Mucosa of gallbladder (tissue), 1 donor: Measurements from ENCODE around the gene TMEM219. TPM values are rescaled to one million over a fixed set of nuclear protein-coding genes. Genes with fewer than 3 reads are reported as not detected.
A peak's percentile ranks its signal among the peaks of the same experiment; 100 is the strongest.
"Not testable (repeated sequence)": the region's sequence is repeated elsewhere in the genome, so short reads cannot be mapped to it uniquely, and the experiment has no call there.

ENCODE experiments used
- DNase-seq: peaks from one replicate; pipeline ENCODE4 v3.0.0-alpha.2; 2020; ENCODE audit warnings: low spot score
- total RNA-seq: library from RNA; stranded (reverse); gene quantifications from one replicate; pipeline ENCODE4 v1.2.1, GENCODE V29; 2021
- donor health status: DM: no; HTN: no; CAD: no.

TMEM219 gene
- total RNA-seq, 1 donor from 2014 or later: 167 TPM

DNA sequence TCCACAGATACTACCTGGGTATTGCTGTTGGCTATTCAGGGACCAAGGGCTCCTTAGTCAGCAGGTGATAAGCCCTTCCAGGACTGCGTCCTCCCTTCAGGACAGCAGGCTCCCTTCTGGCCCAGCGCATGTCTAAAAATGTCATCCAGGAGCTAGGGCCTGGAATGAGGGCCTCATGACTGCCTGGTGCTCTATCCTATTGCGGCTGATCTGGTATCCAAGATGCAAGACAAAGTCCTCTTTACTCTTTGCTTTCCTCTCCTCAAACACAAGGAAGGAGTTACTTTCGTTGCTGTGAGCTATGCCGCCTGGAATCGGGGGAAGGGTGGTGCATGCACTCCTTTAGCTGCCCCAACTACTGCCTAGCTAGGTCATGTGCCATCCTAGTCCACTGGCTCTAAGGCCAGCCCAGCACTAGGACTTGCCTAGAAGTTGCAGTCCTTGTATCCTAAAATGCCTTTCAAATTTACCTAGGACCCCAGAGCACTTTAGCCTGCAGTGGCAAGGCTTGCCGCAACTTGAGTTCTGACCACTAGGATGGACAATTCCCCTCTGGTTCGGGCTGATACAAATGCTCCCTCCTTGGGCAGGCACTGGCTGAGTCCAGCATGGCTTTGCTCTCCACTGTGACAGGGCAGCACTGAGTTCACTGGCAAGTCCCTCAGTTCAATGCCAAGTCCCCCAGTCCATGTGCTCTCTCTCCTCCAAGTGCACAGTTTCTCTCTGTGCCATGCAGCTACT, 10.1 kb upstream of the TMEM219 start:
- DNase-seq: no peak

DNA sequence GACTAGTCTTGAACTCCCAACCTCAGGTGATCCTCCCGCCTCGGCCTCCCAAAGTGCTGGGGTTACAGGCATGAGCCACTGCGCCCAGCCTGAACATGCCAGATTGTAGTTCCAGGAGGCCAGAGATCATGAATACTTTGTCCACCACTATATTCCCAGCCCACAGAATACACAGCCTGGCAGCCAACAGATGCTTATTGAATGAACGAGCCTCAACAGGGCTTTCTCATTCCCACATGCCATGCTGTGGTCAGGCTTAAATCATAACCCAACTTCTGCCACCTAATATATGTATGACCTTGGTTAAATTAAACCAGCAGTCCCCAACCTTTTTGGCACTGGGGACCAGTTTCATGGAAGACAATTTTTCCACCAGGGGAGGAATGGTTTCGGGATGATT, 3.1 kb upstream of the TMEM219 start:
- DNase-seq: no peak

DNA sequence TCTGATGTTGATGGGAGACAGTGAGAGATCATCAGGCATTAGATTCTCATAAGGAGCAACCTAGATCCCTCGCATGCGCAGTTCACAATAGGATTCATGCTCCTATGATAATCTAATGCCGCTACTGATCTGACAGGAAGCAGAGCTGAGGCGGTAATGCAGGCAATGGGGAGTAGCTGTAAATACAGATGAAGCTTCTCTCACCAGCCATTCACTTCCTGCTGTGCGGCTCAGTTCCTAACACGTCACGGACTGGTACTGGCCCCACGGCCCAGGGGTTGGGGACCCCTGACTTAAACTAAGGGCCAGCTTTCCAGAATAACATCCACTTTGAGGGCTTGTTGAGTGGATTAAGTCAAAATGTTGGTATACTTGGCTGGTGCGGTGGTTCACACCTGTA, 2.6 kb upstream of the TMEM219 start:
- DNase-seq: no peak

DNA sequence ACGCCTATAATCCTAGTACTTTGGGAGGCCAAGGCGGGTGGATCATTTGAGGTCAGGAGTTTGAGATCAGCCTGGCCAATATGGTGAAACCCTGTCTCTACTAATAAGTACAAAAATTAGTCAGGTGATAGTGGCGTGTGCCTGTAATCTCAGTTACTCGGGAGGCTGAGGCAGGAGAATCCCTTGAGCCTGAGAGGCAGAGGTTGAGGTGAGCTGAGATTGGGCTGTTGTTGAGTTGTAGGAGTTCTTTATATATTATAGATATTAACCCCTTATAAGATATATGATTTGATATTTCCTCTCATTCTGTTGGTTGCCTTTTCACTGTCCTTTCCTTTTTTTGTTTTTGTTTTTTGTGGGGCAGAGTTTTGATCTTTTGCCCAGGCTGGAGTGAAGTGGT, 2.1 kb upstream of the TMEM219 start:
- DNase-seq: not testable (repeated sequence)

DNA sequence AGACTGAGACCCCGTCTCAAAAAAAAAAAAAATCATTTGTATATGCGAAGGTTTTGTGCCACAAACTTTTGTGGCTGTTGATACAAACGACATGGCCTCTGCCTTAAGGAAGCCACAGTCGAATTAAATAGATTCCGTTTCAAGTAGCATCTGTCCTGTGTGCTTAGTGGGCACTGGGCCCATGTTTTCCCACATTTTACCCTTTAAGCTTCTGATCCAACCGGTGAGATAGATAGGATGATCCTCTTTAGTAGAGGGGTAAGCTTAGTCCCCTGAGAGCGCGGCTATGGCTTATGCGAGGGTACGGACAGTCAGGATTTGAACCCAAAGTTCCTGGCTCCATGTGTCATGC, 776 bp upstream of the TMEM219 start:
- DNase-seq: no peak

DNA sequence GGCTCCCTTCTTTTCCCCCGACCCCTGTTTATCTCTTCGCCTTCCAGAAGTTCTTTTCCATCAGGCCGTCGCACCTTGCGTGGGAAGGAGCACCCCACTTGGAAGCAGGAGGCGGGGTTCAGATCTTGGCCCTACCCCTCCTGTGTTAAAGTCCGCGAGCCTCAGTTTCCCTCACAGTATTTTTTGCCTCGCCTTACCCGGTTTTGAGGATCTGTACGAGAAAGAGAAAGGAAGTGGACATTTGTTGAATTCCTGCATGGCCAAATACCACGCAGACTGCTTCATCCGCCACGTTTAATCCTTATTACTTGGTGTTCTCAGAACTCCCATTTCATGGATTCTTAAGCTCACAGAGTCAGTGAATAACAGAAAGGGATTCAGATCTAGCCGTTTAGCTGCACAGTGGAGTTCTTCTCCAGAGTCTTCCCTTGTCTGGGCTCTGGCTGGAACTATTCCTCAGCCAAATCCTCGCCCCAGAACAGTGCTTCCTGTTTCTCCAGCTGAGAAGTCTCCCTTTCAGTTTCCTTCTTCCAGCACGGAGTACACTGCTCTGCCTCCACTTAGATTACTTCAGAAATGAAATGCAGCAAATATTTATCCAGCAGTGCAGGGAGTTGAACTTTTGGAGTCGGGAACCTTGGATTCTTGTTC, 590 bp downstream of the TMEM219 start:
- no peak for DNase-seq

DNA sequence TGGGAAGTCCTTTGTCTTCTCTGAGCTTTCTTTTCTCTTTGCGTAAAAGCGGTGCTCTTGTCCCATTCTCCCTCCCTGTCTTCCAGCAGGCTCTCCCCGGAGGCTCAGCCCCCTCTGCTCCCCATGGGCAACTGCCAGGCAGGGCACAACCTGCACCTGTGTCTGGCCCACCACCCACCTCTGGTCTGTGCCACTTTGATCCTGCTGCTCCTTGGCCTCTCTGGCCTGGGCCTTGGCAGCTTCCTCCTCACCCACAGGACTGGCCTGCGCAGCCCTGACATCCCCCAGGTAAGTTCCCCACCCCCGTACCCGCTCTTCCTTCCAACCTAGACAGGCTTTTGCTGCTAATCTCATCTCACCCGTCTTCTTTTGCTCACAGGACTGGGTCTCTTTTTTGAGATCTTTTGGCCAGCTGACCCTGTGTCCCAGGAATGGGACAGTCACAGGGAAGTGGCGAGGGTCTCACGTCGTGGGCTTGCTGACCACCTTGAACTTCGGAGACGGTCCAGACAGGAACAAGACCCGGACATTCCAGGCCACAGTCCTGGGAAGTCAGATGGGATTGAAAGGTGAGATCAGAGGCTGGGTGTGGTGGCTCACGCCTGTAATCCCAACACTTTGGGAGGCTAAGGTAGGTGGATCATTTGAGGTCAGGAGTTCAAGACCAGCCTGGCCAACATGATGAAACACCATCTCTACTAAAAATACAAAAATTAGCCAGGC, 1.3 kb downstream of the TMEM219 start:
- no peak for DNase-seq

DNA sequence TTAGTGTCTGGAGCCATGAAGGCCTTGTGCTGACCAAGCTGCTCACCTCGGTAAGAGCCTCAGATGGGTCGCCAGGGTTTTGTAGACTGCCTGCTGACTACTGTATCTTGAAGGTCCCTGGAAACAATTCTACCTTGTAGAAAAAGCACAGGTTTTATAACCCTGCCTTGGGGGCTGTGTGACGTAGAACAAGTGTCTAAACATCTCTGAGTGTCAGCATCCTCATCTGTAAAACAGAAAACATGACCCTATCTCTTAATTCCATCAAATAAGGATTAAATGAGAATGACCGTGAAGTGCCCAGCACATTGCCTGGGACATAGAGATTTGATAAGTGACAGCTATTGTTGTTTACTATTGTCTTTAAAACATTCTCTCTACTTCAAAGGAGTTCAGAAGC, 6.3 kb downstream of the TMEM219 start:
- no peak for DNase-seq

DNA sequence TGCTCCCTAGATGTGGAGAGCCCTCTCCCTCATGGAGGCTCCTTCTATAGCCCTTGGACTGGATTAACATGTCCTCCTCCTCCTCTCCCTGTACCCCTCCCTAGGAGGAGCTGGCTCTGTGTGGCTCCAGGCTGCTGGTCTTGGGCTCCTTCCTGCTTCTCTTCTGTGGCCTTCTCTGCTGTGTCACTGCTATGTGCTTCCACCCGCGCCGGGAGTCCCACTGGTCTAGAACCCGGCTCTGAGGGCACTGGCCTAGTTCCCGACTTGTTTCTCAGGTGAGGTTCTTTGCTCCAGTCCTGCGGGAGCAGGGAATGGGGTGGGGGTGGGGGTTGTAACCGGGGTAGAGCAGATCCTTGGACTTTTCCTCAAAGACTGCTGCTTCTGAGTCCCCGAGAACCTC, 9.4 kb downstream of the TMEM219 start:
- no peak for DNase-seq

DNA sequence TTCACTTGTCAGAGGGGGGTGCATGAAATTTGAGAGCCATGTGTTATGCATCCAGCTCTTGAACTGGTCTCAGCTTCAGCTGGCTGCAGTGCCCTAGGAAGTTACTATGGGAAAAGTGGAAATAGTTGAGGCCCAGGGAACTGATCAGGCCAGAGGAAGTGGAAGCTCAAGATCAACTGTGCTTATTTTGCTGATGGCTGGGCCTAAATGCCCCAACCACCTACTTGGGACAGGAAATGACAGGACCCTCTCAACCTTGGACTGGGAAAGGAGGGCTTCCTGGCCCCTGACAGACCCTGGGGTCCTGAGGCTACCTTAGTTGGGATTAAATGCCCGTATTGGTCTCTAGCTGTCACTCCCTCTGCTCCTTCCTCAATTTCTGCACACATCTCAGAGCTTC, 10.6 kb downstream of the TMEM219 start:
- DNase-seq: no peak

DNA sequence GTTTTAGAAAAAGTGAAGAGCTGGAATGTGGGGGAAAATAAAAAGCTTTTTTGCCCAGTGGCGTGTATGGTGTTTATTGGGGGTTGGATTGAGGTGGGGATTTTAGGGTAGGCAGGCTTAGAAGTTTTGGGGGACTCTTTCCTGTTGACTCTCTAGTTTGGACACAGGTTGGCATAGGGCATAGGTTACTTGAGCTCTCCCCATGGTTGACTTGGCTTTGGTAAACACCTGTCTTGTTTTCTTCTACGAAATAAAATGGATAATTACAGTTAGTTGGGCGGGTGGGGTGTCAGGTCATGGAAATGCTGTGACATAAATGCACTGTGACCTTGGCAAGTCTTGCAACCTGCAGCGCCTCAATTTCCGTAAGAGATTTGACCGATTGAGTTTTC, 11.1 kb downstream of the TMEM219 start:
- DNase-seq: no peak

DNA sequence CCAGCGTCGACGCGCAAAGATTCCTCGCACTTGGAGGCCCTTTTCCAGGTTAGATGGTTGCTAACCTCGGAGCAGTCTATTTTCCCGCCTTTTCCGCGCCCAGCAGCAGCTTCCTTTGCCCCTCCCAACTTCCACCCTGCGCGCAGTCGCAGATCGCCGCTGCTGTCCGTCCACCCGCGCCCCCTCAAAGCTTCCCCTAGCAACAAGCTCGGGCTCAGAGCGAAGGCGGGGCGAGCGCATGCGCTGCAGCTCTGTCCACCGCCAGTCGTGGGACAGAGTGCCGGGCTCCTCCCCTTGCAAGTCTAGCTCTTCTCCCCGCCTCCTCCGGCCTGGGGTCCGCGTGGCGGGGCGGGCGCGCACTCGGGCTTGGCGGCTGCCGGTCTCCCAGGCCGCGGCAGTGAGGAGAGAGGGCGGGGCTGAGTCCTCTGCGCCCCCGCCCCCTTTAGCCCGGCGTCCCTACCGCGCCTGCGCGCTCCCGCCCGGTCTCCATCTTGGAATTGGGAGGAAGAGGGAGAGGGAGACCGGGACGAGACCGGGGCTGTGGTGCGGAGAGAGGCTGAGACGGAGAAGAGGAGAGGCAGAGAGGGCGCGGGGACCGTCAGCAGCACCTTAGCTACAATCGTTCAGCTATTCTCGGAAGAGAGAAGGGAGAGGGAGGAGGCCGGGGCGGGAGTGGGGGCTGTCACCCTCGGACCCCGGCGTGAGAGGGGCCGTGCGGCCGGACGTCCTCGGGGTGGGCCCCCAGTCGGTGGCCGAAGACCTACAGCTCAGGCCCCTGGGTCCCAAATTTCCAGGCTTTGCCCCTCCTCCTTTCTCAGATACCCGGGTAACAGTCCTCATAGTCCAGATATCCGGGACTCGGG, 11.7 kb downstream of the TMEM219 start, which contains the start of gene TAOK2:
TAOK2 (plus strand) TSS at position 485 of the 863 bp plus-strand sequence. CDS start 3,905 bp downstream, outside the sequence.
- DNase-seq: peak; percentile 98

DNA sequence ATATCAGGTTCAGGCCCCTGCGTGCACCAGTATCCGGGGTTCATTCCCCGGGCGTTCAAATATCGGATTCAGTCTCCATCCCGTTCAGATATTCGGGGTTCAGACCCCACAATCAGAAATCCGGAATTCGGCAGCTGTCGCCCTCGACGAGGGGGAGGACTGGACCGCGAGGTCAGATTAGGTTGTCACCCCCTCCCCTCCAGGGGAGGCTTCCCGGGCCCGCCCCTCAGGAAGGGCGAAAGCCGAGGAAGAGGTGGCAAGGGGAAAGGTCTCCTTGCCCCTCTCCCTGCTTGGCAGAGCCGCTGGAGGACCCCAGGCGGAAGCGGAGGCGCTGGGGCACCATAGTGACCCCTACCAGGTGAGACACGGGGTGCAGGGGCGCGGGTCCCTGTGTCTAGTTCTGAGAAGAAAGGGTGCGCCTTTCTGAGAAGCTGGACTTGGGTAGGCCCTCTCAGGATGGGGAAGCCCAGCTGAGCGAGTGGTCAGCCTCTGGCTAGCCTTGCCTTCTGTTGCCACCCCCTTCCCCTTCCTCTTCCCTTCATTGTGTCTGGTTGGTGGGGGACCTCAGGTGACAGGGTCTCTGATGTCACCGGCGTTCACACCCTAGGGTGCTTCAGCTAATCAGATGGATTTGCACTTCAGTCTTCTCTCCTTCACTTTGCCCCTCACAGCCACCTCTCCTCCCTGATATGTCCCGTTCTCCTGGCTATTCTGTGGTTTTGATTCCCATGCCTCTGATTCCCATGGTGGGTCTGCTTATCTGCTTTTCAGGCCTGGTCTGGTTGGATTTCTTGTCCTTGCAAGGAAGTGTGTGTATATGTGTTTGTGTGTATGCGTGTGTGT, 12.6 kb downstream of the TMEM219 start:
- peak; percentile 18 for DNase-seq

DNA sequence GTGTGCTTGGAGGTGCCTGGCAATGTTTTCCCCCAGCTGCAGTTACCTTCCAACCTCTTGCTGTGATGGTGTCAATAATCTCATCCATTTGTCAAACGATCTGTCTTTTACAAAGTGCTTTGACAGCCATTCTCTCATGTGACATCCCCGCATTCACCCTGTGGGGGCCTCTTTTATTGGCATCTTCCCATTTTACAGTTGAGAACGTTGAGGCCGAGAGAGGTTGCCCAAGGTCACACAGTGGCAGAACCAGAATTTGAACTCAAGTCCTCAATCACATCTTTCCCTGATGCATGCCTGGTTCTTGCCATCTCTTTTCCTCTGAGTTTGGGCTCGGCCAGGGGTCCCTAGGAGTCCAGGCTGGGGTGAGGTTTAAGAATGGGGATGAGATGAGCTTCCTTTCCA, 13.3 kb downstream of the TMEM219 start:
- DNase-seq: no peak

DNA sequence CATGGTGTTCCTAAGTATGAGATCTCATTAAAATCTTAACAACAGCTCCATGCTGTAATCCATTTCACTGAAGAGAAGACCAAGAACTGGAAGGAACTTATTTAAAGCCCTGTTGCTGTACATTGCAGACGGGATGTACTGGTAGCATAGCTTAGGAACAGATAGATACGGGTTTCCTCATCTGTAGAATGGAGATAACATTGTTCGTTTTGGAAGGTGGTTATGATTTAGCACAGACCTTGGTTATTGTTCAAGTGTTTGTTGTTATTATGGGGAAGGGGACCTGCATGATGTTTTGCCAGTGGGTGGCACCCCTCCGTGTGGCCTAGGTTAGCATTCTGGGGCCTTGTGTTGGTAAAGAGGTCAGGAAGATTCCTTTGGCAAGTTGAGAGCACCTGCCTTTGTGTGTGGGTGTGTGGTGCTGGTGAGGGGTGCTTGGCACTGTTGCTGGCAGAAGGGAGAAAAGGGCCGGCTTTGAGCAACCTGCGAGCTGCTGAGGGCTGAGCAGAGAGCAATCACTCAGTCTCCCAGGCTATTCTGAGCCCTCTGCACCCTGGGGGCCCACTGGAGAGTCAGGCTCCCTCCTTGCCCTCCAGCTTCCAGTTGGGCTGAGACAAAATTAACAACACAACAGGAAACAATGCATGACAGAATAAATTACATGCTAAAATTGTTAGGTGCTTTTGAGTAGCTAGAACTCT, 14.1 kb downstream of the TMEM219 start:
- no peak for DNase-seq

DNA sequence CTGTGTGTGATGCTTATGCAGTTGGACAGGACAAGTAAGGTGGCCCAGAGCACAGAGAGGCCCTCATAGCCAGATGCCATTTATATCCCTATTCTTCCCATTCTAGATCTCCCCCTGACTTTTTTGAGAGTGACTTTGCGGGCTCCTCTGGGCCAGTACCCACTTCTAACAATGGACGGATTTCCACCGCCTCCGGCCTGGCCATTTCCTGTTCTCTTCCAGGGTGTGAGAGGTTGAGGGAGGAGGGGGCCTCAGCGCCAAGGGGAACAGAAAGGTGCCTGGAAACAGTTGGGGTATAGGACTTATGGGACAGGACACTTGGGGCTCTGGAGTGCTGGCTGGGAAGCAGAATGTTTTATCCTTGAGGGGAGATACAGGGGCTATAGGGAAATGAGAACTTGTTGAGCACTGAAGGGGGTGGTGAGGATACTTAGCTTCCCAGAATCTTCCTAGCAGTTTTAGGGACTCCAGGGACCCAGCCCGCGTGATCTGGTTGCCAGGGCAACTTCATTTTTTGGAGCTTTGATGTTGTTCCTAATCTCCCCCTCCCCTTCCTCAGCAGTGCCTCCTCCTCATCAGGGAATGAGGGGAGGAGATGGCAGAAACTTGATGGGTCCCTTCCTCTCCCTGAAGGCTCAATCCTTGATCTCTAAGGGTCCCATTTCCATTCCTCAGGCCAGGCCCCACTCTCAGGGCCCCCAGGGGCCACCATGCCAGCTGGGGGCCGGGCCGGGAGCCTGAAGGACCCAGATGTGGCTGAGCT, 15.4 kb downstream of the TMEM219 start:
- no peak for DNase-seq

DNA sequence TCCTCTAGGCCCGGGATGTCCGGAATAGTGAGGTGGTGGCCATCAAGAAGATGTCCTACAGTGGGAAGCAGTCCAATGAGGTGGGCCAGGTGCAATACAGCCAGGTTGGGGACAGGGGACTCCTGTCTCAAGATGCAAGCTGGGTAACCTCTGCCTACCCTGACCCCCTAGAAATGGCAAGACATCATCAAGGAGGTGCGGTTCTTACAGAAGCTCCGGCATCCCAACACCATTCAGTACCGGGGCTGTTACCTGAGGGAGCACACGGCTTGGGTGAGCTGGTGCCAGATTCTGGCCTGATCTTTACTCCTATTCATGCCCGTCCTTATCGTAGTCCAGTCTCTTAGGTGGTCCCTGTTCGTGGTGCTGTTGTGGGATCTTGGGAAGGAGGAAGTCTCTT, 16.2 kb downstream of the TMEM219 start:
- DNase-seq: no peak

DNA sequence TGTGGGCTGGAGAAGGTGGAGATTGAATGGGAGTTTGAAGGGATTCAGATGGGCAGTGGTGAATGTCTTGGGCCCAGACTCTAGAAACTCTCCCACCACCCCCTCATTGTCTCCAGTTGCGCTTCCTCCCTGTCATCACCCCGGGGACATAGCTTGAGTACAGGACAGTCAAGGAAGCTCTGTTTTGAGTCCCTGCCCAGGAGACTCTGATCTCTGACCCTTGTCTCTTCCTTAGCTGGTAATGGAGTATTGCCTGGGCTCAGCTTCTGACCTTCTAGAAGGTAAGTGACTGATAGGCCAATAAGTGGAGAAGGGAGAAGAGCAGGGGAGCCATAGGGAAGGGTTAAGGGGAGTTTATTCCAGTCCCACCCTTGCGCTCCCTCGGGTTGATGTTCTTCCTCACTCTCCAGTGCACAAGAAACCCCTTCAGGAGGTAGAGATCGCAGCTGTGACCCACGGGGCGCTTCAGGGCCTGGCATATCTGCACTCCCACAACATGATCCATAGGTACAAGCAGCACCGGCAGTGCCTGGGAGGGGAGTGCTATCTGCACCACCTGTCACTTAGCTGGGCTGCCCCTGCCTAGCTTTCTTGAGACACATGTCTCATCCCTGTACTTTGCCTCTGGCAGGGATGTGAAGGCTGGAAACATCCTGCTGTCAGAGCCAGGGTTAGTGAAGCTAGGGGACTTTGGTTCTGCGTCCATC, 16.8 kb downstream of the TMEM219 start:
- no peak for DNase-seq
